K562 (cell line): ENCODE data around the gene PPP1R14B. TPM values are rescaled to one million over a fixed set of nuclear protein-coding genes. Genes with fewer than 3 reads are reported as not detected.

Experiments used
- CCNT2 ChIP-seq: IDR thresholded peaks from 2 replicates; pipeline ENCODE4 v1.6.1; 2011; ENCODE audit warnings: borderline replicate concordance, low read depth, mild to moderate bottlenecking, moderate library complexity, mixed read lengths, low read length; ENCODE audit not compliant: insufficient read length; ENCODE audit errors: extremely low read depth
- CHD1 ChIP-seq: fragments of 200-600 bp; sonication (generic); IDR thresholded peaks from one replicate; pipeline ENCODE4 v1.6.1; 2012; ENCODE audit warnings: mild to moderate bottlenecking, moderate library complexity, low read length, inconsistent platforms
- CLOCK ChIP-seq: fragments of 250-450 bp; sonication (Bioruptor Pico); IDR thresholded peaks from 2 replicates; pipeline ENCODE4 v1.4.0; 2020; ENCODE audit warnings: mild to moderate bottlenecking, moderate library complexity, borderline replicate concordance
- CREM ChIP-seq: IDR thresholded peaks from 2 replicates; pipeline ENCODE4 v1.6.1; 2014; ENCODE audit warnings: antibody characterized with exemption, low read depth
- HDAC2 ChIP-seq: fragments of 450-650 bp; IDR thresholded peaks from 2 replicates; pipeline ENCODE4 v1.6.1; 2016; ENCODE audit warnings: mild to moderate bottlenecking
- HNRNPLL ChIP-seq: fragments of 200-400 bp; formaldehyde crosslinking; IDR thresholded peaks from 2 replicates; pipeline ENCODE4 v1.6.1; 2017; ENCODE audit warnings: low read length, low read depth, mild to moderate bottlenecking; ENCODE audit not compliant: poor library complexity, severe bottlenecking
- KDM5B ChIP-seq: fragments of 200-600 bp; sonication (generic); IDR thresholded peaks from 2 replicates; pipeline ENCODE4 v1.6.1; 2012; ENCODE audit warnings: low read depth, mild to moderate bottlenecking, moderate library complexity, low read length, control low read depth, inconsistent platforms; ENCODE audit not compliant: insufficient replicate concordance
- PHB ChIP-seq: fragments of 250-450 bp; sonication (Bioruptor Pico); IDR thresholded peaks from 2 replicates; pipeline ENCODE4 v1.5.0; 2021
- PRPF4 ChIP-seq: fragments of 200-400 bp; formaldehyde crosslinking; IDR thresholded peaks from one replicate; pipeline ENCODE4 v1.6.1; 2017; ENCODE audit warnings: low read length, low read depth, mild to moderate bottlenecking; ENCODE audit not compliant: insufficient read depth, poor library complexity, severe bottlenecking
- STAT5A ChIP-seq: IDR thresholded peaks from 2 replicates; pipeline ENCODE4 v1.6.1; 2012; ENCODE audit warnings: low read length, inconsistent platforms, borderline replicate concordance
- STAT5B ChIP-seq: fragments of 250-450 bp; sonication (Bioruptor Pico); IDR thresholded peaks from 2 replicates; pipeline ENCODE4 v1.8.0; 2021; ENCODE audit warnings: mild to moderate bottlenecking, inconsistent platforms
- TAF9B ChIP-seq: fragments of 450-650 bp; IDR thresholded peaks from 2 replicates; pipeline ENCODE4 v1.6.1; 2018; ENCODE audit warnings: mild to moderate bottlenecking; ENCODE audit not compliant: partially characterized antibody
- TBL1XR1 ChIP-seq, 2 experiments: IDR thresholded peaks; 2 replicates each; pipeline ENCODE4 v1.6.1; 2012; ENCODE audit warnings: improper control_type of control experiment in 2 of 2, low read length in 2 of 2, mild to moderate bottlenecking in 1 of 2
- TCFL5 ChIP-seq: fragments of 250-450 bp; sonication (Bioruptor Pico); conservative IDR thresholded peaks from 2 replicates; pipeline ENCODE4 v1.6.1; 2021; ENCODE audit warnings: mild to moderate bottlenecking, moderate library complexity, matching md5 sums
- ZBTB2 ChIP-seq: fragments of 450-650 bp; IDR thresholded peaks from 2 replicates; pipeline ENCODE4 v1.6.1; 2016; ENCODE audit warnings: antibody characterized with exemption
- ZBTB33 ChIP-seq: sonication (generic); formaldehyde crosslinking; IDR thresholded peaks from 2 replicates; pipeline ENCODE4 v1.8.1; 2023; ENCODE audit warnings: mild to moderate bottlenecking, missing genetic modification reagents
- ZFX ChIP-seq: sonication (generic); formaldehyde crosslinking; IDR thresholded peaks from 2 replicates; pipeline ENCODE4 v1.8.0; 2022; ENCODE audit warnings: mild to moderate bottlenecking, missing genetic modification reagents, moderate library complexity
- ZNF175 ChIP-seq: fragments of 200-800 bp; sonication (Bioruptor generic); IDR thresholded peaks from 2 replicates; pipeline ENCODE4 v1.6.1; 2016; ENCODE audit warnings: low read depth, mild to moderate bottlenecking, missing genetic modification characterization, missing compliant biosample characterization
- ZNF347 ChIP-seq: fragments of 450-650 bp; formaldehyde crosslinking; IDR thresholded peaks from 2 replicates; pipeline ENCODE4 v1.4.0; 2020; ENCODE audit warnings: low read depth, mild to moderate bottlenecking, moderate library complexity
- polyA plus RNA-seq, 8 experiments: library from polyadenylated mRNA; depleted of rRNA in 4 of 8; stranded (reverse) in 5 of 8; unstranded in 3 of 8; fragments of >200 nt; fragmentation: Nextera tagmentation in 2 of 8; fragmentation: Illumina TruSeq in 1 of 8; extraction: Ambion mirVana in 2 of 8; extraction: Trizol in 1 of 8; gene quantifications; 2 replicates each; pipeline versions ENCODE4 v1.2.1 to v1.2.3, GENCODE V29; 2011 to 2014; ENCODE audit warnings: inconsistent platforms in 1 of 8, missing spikeins in 1 of 8
- total RNA-seq, 7 experiments: library from RNA; depleted of rRNA in 6 of 7; stranded (reverse); fragments of >200 nt in 6 of 7; fragmentation: Illumina TruSeq in 2 of 7; extraction: Trizol in 2 of 7; gene quantifications; 2 replicates each; pipeline versions ENCODE4 v1.2.1 to v1.2.3, GENCODE V29; 2011 to 2021; ENCODE audit warnings: low replicate concordance in 1 of 7
- TF ChIP-seq, protein P1 (sequence below): fragments of 450-650 bp; IDR thresholded peaks from 2 replicates; pipeline ENCODE4 v1.6.1; 2016

Gene PPP1R14B
- total and polyA plus RNA-seq, 9 of the 15 experiments (the other 6 are each of a cell fraction or from before 2014, with no cell fraction given) = 7.7 to 566 (median 212) TPM

GRCh38 chr11:64284048-64284961 is 37.6 kb upstream of the PPP1R14B start, which contains the start of gene BAD (continued):
- TF ChIP-seq ZBTB2 (no peak), STAT5A (no peak), HNRNPLL (peak; percentile 13), CHD1 (no peak), ZNF175 (no peak), PRPF4 (no peak), TBL1XR1 (IDR thresholded peaks at IDR 0.05; ENCODE audit: low read length in 2 of 2) (peak in 1 of 2 experiments; percentile 42; a peak in 1 of 4 replicates), STAT5B (no peak), CCNT2 (no peak), HDAC2 (0 out of 2 replicates have a peak, but pooled peaks have one; percentile 41), CREM (peak; percentile 93), KDM5B (peak; percentile 50), TCFL5 (CRISPR knock-in tag) (no peak), CLOCK (CRISPR knock-in tag) (no peak), ZFX (CRISPR knock-in tag) (peak; percentile 84), TAF9B (no peak), ZNF347 (CRISPR knock-in tag) (no peak), ZBTB33 (peak; percentile 68), PHB (CRISPR knock-in tag) (no peak)
- TF ChIP-seq, protein P1, sequence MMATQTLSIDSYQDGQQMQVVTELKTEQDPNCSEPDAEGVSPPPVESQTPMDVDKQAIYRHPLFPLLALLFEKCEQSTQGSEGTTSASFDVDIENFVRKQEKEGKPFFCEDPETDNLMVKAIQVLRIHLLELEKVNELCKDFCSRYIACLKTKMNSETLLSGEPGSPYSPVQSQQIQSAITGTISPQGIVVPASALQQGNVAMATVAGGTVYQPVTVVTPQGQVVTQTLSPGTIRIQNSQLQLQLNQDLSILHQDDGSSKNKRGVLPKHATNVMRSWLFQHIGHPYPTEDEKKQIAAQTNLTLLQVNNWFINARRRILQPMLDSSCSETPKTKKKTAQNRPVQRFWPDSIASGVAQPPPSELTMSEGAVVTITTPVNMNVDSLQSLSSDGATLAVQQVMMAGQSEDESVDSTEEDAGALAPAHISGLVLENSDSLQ = peak; percentile 98
